Measurements from ENCODE around the gene C16orf46. TPM values are rescaled to one million over a fixed set of nuclear protein-coding genes. Genes with fewer than 3 reads are reported as not detected.

Gene C16orf46
- total RNA-seq, 1 donor from 2014 or later, result 0.58 TPM

DNA sequence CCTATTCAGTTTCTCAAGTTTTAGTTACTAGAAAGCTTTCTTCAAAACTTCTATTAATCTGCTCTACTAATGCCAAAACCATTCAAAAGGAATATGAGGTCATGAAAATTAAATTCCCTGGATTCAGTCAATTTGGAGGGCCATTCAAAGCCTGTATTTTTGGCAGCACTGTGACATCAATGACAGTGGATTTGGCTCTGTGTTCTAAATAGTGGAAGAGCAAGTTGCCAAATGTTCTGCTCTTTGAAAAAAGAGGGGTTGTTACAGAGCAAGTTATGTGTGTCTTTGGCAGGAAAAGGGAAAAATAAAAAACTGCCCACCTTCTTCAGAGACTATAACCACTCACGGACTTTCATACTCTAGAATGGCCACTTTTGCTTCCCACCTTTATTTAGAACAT, 3.2 kb upstream of the C16orf46 start:
- no peak for DNase-seq (ENCODE audit: extremely low read depth, low read depth, low spot score)

GRCh38 chr16:81076566-81077075, 417 bp downstream of the C16orf46 start:
- peak; percentile 42 for DNase-seq (ENCODE audit: extremely low read depth, low read depth, low spot score)

GRCh38 chr16:81073560-81074330, 3.3 kb downstream of the C16orf46 start:
- no peak for DNase-seq (ENCODE audit: extremely low read depth, low read depth, low spot score)

DNA sequence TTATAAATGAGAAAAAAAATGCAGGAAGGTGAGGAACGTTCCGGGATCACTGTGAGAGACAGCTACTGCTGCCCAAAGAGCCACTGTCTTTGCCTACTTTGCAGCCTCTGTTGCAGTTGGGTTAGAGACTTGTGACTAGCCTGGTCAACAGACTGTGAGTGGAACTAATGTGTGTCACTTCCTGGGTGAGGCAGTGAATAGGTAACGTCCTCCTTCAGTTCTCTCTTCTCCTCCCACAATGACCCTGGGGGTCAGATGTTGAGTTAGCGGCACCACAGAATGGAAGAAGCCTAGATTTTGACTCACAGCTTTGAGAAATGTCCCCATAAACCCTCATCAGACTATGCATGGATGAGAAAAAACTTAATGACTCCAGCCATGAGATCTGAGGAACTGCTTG, 5.2 kb downstream of the C16orf46 start:
- DNase-seq (ENCODE audit: extremely low read depth, low read depth, low spot score), result no peak

- no peak for DNase-seq (ENCODE audit: extremely low read depth, low read depth, low spot score)
These were observed 6.1 kb downstream of the C16orf46 start for GRCh38 chr16:81070979-81071378.

GRCh38 chr16:81069063-81069462, 8.0 kb downstream of the C16orf46 start:
- DNase-seq (ENCODE audit: extremely low read depth, low read depth, low spot score), result no peak

DNA sequence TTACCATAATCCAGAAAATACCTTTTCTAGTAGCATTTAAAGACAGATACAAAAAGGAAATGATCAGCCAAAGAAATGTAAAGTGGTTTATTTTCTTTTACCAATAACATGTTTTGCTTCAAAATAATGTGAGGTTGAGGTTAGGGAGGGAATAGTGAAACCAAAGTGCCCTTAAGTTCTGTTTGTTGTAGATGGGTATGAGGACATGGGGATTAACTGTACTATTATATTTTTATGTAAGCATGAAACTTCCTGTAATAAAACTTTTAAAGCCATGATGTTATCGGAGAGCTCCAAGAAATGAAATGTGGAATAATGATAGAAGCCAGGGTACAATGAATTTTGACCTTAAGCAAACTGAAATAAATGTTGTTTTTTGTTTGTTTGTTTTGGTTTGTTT, 9.9 kb downstream of the C16orf46 start:
- DNase-seq (ENCODE audit: extremely low read depth, low read depth, low spot score), result no peak

DNA sequence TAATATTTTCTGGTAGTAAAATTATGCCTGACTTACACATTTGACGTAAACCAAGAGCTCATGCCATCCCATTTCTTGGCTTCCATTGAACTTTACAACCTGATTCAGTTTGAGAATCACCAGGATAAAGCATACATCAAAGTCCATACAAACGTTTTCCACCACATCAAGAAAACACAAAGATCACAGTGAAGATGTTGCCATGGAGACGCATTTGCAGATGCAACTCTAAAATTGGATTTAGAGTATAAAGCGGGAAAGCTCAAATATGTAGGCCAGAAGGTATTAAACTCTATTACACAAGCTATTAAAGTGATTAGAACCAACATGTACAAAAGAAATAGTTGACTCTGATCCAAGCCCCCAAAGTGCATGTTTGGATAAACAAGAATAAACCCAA, 10.4 kb downstream of the C16orf46 start:
- no peak for DNase-seq (ENCODE audit: extremely low read depth, low read depth, low spot score)

DNA sequence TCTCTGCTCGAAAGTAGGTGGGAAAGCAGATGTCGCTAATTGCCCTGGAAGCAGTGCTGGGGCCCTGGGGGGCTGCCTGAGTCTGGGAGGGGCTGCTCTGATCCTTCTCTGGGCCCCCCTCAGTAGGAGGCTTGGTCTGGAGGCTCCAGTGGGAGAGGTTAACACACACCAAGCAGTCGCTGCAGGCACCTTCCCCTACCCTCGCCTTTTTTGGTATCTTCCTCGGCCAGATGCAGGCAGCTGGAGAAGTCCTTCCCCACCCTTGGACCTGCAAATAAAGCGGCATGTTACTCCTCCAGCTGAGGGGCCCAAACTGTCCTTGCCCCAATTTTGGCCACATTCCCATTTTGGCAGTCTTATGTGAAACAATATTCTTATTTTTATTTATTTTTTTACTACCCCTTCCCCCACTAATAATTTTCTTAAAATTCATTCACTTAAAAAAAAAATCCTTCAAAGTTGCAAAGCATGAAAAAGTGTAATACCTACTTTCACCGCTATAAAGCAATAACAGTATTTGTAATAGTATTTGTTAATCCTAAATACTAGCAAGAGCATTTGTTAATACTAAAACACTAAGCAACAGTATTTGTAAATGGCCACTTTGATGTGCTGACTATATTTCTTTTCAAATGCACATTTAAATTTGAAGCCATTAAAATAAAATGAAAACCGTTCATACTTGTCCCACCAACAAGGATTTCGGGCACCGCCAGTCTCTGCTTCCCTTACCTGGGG, 15.0 kb downstream of the C16orf46 start:
- no peak for DNase-seq (ENCODE audit: extremely low read depth, low read depth, low spot score)

GRCh38 chr16:81061307-81061640, 15.8 kb downstream of the C16orf46 start:
- DNase-seq (ENCODE audit: extremely low read depth, low read depth, low spot score), result no peak

DNA sequence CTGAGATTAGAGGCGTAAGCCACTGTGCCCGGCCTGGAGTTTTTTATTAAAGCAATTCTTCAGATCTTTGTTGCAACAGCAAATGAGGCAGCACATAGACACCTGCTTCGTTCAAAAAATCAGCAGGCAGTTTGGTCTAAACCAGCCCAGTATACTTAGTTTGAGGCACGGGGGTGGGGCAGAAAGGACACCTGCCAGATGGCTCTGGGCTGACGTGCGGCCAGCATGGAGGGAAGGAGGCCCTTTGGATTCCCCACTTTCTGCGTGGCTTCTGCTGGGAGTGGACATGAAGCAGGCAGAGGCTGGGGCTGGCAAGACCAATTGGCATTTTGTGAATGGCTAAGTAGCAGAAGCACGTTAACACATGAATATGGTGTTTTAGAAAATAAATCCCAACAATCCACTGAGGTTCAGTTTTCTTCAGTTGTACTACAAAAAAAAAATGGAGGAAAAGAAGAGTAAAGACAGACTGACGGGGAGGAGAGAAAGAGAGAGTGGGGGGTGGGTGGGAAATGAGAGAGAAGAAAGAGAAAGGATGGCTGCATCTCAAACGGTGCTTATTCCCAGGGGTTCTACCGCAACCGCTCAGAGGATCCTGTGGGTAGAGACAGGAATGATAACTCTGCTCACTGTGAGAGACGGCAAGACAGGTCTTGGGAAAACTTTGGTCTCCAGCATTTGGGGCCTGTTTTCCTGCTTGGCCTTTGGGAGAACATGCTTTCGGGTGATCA, 16.3 kb downstream of the C16orf46 start:
- no peak for DNase-seq (ENCODE audit: extremely low read depth, low read depth, low spot score)

DNA sequence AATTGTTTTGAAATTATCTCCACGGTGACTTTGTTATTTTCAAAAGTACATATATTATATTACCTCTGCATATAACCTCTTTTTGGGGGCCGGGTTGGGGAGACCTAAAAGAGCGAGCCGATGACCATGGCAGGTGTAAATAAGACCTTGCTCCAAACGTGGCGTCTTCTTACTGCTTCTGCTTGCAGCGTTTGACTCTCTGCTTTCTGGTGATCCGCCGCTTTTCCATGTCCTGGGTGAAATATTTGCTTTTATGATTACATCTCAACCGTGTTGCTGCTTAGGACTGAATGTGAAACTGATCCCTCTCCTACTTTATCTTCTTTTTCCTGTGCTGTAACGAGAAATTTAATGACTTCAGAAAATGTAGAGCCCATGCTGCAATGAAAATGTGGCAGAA, 23.3 kb downstream of the C16orf46 start:
- no peak for DNase-seq (ENCODE audit: extremely low read depth, low read depth, low spot score)

DNA sequence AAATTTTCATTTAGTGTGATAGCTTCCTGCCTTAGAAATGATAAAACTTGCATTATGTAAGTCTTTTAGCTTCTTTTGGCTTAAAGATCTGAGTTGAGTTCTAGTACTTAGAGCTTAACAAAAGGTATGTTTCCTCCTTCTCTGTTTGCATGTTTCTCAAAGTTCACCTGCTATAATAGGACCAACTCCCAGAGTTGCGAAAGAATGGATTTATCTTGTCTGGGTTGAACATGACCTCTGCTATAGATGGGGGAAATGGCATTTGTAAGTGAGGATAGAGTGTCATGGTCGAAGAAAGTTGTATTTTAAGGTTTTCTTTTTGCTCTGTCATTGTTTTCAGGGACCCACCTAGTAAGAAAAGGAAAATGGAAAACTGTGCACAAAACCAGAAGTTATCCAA, 34.2 kb downstream of the C16orf46 start:
- no peak for DNase-seq (ENCODE audit: extremely low read depth, low read depth, low spot score)

GRCh38 chr16:81041696-81042095, 35.3 kb downstream of the C16orf46 start:
- no peak for DNase-seq (ENCODE audit: extremely low read depth, low read depth, low spot score)

- no peak for DNase-seq (ENCODE audit: extremely low read depth, low read depth, low spot score)
These were observed 36.2 kb downstream of the C16orf46 start for GRCh38 chr16:81040842-81041241.

- DNase-seq (ENCODE audit: extremely low read depth, low read depth, low spot score), result no peak
These were observed 36.9 kb downstream of the C16orf46 start for GRCh38 chr16:81040131-81040530.

GRCh38 chr16:81036751-81037350, 40.2 kb downstream of the C16orf46 start:
- DNase-seq (ENCODE audit: extremely low read depth, low read depth, low spot score), result no peak

GRCh38 chr16:81035975-81036750, 40.9 kb downstream of the C16orf46 start:
- no peak for DNase-seq (ENCODE audit: extremely low read depth, low read depth, low spot score)

DNA sequence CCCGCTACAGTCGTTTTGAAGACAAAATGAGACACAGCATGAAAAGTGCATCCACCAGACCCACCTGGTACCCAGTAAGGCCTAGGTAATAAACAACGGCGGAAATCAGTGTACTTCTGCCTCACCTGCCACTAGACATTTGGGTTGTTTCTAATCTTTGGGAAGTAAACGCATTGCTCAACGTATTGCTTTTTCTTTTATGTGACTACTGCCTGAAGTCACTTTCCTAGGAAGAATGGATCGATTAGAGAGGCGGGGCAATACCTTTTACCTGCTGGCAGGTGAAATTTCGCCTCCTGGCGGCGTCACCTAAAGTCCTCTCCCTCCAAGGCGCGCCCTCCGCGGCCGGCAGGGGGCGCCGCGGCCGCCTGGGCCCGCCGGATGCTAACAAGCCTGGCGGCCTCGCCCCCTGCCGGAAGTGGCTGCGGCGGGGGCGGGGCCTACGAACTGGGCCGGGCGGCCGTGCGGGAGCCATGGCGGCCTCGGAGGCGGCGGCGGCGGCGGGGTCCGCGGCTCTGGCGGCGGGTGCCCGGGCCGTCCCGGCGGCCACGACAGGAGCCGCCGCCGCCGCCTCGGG, 41.6 kb downstream of the C16orf46 start, which contains the start of gene ATMIN:
ATMIN (plus strand) TSS at position 445 of the 577 bp plus-strand sequence; CDS start at position 474, 29 bp downstream.
- no peak for DNase-seq (ENCODE audit: extremely low read depth, low read depth, low spot score)
